HG03469 (cell line): ENCODE measurements around the gene MARVELD1.

Experiments used
- ATAC-seq: cut with Tn5 transposase; IDR thresholded peaks from one replicate; pipeline ENCODE4 v1.9.1; 2021; ENCODE audit warnings: mild to moderate bottlenecking, moderate library complexity, moderate number of reproducible peaks; ENCODE audit not compliant: unreplicated experiment

MARVELD1 gene

GRCh38 chr10:97752956-97753355 lies 39.4 kb downstream of the MARVELD1 start:
- no peak for ATAC-seq

DNA sequence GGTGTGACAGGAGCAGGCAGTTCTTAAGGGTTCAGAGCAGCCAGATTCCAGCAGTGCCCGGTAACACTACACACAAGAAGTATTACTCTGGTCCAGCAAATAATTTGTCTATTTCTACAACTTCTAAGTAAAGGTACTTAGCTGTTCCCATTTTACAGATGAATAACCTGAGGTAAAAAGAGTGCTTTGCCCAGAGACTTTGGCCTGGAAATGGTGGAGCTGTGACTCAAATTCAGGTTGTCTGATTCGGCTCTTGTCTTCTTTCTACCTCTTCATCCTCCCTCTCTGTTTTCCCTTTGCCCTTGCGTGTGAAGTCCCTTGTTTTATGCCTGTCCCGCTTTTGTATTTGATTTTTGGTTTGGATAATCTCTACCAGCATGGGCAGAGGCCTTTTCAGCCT lies 41.2 kb downstream of the MARVELD1 start:
- ATAC-seq = no peak

DNA sequence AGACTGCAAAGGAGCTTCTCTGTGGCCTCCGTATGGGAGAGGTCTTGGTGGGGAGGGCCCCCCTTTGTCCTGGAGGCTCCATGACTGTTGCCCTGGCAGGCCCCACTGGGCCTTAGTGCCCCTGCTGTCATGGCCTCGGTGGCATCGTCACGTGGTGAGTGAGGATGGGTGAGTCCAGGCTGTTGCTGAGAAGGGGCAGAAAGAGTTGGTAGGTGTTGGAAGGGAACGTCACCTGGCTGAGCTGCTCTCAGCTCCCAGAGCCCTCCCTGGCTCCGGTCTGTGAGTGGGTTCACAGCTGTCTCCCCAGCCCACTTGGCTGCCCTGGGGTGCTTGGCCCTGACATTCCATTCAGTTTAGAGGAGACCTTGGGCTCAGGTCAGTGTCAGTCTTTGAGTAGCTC lies 42.2 kb downstream of the MARVELD1 start:
- no peak for ATAC-seq

GRCh38 chr10:97757471-97757870 lies 43.9 kb downstream of the MARVELD1 start:
- ATAC-seq = no peak

- ATAC-seq = no peak
These were observed 45.8 kb downstream of the MARVELD1 start for GRCh38 chr10:97759158-97759887.

DNA sequence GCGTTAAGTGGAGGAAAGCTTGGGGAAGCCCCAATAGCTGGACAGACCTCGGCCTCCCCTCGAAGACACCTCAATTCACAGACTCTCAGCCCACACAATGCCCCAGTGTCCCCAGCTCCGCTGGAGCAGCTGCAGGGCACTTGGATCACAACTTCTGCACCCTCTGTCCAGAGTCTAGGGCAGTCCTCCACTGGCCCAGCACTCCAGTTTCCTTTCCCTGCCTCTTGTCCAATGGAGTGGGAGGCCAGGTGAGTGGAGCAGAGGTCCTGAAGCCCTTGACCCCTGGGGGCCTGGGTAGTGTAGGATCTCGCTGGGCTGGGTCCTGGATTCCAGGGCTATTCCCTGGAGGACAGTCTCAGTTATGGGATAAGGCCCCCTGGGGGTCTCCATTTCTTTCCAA lies 46.4 kb downstream of the MARVELD1 start:
- ATAC-seq = no peak

DNA sequence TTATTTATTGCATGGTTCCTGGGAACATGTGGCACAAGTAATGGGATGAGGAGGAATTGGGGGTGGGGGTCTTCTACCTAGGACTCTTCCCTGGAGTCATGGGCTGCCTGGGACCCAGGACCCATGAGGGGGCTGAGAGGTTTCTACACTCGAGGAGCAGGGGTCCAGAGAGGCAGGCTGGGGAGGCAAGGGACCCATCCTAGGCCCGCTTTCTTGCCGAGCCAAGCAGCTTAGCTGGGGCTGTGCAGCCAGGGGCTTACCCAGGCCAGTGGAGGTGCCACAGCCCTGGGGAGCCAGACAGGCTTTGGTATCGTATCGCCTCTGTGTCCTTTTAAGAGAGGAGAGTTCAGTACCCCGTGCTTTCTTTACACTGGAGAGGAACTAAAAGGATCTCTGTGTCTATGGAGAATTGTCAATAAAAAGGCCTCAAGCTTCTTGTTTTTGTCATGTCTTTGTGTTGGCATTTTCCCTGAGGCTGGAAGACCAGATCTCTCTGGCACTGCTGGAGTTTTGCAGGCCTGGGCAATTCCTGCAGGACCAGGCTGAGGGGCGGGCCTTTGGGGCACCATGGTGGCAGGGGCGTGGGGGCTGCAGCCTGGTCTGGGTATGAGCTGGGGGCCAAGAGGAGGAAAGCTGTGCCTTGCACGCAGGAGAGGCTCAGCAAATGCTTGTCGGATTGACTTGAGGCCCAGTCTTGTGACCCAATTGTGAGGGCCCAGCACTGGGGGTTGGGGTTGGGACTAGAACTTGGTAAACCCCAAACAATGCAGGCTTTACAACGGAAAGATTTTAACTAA lies 47.1 kb downstream of the MARVELD1 start:
- no peak for ATAC-seq

DNA sequence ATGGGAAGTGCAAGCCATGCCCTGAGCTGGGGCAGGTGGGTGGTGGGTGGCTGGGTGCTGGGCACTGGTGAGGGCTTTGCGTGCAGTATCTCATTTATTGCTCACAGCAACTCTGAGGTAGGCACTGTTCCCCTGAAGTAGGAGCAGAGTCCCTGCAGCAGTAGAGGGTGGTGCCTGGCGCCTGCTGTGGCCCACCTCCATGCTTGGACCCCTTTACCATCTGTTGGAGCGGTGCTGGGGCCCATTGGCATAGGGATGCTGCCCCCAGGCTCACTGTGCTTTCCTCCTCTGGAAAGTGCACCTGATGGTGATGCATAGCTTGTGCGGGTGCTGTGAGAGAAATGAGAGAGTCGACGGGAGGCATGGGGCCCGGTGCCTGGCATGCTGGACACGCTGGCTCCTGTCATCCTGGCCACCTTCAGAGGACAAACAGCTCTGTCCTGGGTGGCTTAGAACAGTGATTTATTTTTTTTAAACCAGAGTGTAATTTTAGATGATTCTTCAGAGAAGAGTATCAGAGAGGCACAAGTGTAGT lies 47.9 kb downstream of the MARVELD1 start:
- ATAC-seq = no peak

- ATAC-seq = no peak
These were observed 48.5 kb downstream of the MARVELD1 start for GRCh38 chr10:97762056-97762455.

DNA sequence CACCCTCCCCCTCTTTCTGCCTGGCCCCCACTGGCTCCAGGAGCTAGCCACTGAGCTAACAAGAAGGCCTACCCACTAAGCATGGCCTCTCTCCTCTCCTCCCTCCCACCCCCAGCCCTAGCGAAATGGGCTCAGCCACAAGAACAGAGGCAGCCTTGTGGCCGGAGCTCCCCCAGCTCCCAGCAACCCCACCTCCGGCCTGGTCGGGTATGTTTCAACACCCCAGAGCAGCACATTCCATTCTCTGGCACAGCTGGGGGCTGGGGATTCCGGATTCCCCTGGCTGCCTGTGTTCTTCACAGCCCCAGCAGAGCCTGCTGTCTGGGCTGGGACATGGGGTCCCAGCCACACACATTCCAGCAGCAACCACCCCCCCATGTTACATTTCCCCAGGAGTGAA lies 49.3 kb downstream of the MARVELD1 start:
- ATAC-seq = no peak

GRCh38 chr10:97763411-97763810 lies 49.9 kb downstream of the MARVELD1 start:
- no peak for ATAC-seq

DNA sequence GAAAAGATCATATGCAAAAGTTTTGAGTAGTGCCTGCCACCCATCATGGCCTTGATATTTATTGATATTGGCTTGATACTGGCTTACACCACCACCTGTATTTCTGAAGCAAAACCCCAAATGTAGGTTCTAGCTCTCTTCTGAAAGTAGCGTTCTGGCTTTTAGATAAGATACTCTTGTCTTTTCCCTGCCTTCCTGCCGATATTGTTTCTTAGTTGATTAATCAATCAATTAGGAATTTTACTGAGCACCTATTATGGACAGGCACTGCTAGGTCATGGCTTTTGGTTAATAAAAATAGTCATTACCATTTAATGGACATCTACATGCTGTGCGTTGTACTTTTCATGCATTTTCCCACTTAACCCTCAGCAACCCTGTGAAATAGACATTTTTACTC lies 50.4 kb downstream of the MARVELD1 start:
- no peak for ATAC-seq

- no peak for ATAC-seq
These were observed 51.0 kb downstream of the MARVELD1 start for GRCh38 chr10:97764519-97764931.

- ATAC-seq = no peak
These were observed 51.7 kb downstream of the MARVELD1 start for GRCh38 chr10:97765201-97765600.

- no peak for ATAC-seq
These were observed 52.7 kb downstream of the MARVELD1 start for GRCh38 chr10:97766106-97766810.

DNA sequence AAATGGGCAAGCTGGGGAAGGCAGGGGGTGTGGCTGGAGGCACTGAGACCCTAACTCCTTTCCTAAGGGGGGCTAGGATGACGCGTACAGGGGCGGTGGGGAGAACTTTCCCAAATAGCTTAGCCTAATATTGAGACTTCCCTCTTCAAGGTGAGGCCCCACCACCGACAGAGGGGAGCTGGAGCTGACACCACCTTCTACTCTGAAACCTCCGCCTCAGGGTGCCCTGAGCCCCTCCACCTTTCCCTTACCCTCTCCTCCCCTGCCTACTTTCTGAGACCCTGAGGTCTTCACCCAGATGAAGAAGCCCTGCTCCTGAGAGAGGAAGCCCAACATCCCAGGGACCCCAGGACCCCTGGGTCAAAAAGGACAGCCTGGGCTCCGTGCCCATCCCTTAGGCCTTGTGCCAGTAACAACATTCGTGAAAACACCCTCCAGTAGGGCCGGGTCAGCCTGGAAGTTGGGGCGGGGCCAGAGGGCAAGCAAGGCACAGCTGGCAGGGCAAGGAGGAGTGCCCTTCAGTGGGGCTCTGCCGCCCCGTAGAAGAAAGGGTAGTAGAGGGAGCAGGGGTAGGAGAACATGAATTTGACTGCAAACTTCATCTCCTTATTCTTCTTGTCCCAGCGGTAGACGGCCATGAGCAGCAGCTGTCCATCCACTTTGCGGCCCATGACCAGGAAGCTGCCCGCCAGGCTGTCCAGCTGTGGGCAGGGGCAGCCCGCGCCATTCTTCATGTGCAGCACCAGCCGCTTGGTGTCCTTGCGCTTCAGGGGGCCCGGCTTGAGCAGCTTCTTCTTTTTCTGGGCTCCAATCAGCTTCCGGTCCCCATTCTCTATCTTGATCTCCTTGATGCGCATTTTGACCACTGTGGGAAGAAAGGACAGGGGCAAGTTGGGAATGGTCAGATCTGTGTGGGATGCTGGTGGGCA lies 53.7 kb downstream of the MARVELD1 start:
- no peak for ATAC-seq
